Head of caudate nucleus (tissue), 42 donors: ENCODE results near the gene CHRNB2.

ENCODE experiments used
- DNase-seq, 42 donors: peaks; one replicate each; pipeline versions ENCODE4 v3.0.0 to v3.0.0-alpha.2; 2020 to 2021; ENCODE audit warnings: mixed read lengths in 7 of 42
- intact Hi-C: fragments of 100-400 bp; cut with DNase I; formaldehyde crosslinking; loops from one replicate; pipeline ENCODE4 v1.15.0; 2022

The CHRNB2 gene

GRCh38 chr1:154550070-154550469 lies 17.5 kb upstream of the CHRNB2 start:
- DNase-seq, result no peak

GRCh38 chr1:154550657-154551056 lies 16.9 kb upstream of the CHRNB2 start:
- intact Hi-C loops, result no loop called here
- no peak for DNase-seq

More at GRCh38 chr1:154550070-154550469, 17.5 kb upstream of the CHRNB2 start:
- intact Hi-C loops, result no loop called here

- intact Hi-C loops, result no loop called here
- DNase-seq, result no peak
Observed at GRCh38 chr1:154551474-154551873, 16.1 kb upstream of the CHRNB2 start.

DNA sequence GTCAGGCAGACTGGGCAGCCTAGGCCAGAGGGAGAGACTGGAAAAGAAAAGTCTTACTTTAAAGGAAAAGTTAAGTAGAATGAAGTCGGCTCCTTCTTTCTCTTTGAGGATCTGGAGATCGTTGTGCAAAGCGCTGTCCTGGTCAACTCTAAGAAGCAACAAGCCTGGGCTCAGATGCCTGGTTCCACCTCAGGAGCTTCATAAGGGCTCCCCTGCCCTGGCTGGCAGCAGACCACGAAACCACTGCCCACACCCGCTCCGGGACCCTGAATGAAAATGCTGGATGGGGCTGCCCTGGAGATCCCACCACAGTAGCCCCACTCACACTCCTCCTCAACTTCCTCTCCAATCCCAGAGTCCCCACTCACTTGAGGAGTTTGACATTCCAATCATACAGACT lies 15.5 kb upstream of the CHRNB2 start:
- no peak for DNase-seq
- intact Hi-C loops, result no loop called here

DNA sequence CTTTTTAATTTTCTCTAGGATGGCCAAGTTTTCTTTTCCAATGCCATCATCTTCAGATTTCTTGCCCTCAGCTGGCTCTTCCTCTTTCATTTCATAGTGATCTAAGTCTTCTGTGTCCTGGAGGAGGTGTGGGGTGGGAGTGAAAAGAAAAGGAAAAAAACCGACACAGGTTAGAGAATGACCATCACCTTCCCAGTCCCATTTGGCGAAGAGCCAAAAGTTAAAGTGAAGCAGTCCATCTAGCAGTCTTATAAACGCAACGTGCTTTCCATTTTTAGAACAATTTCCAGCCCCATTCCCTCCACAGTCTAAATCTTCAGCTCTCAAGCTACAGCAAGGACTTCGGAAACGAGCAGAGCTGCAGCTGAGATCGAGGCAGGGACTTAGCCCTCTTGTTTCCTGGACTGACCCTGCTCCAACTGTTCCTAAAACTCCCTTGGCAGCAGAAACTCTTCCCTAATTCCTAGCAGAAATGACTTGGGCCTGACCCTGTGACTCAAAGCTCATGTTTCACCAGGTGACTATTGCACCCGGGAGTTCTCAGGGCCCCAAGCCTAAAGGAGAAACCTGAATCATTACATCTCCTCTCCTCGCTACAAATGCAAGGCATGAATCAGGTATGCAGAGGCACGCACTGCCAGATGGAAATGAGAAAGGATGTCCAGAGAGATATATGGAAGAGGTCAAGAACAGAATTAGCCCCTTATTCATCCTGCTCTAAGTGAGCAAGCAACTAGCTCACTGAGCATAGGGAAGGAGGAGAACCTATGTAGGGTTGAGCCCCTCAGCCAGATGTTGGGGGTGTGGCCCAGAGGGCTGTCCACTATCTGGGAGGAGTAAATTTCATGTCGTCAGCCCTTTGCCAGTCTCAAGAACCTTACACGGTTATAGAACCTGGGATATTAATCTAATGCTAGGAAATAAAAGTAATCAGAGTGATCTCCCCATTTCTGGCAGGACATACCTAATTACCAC lies 14.2 kb upstream of the CHRNB2 start:
- no peak for DNase-seq
- intact Hi-C loops, result no loop called here

- intact Hi-C loops, result loop anchor here (5.0 kb wide), 5 partner anchors 51 to 381 kb away; partner anchors contain the start of genes ADAR, KCNN3, PMVK and UBAP2L
- no peak for DNase-seq
Observed at GRCh38 chr1:154556422-154556821, 11.2 kb upstream of the CHRNB2 start.

GRCh38 chr1:154557248-154557938 lies 10.2 kb upstream of the CHRNB2 start:
- intact Hi-C loops, result loop anchor here (5.0 kb wide), 5 partner anchors 50 to 380 kb away; partner anchors contain the start of genes ADAR, KCNN3, PMVK and UBAP2L
- no peak for DNase-seq

- peak in 17 of 42 donors; percentile 18 to 59 (median 36) for DNase-seq
- intact Hi-C loops, result loop anchor here (5.0 kb wide), 5 partner anchors 49 to 379 kb away; partner anchors contain the start of genes ADAR, KCNN3, PMVK and UBAP2L
Observed at GRCh38 chr1:154557939-154558719, 9.4 kb upstream of the CHRNB2 start, which contains the start of gene UBE2Q1. TSS of gene UBE2Q1 (minus strand) at chr1:154558662. CDS start at chr1:154558553, 109 bp downstream.

DNA sequence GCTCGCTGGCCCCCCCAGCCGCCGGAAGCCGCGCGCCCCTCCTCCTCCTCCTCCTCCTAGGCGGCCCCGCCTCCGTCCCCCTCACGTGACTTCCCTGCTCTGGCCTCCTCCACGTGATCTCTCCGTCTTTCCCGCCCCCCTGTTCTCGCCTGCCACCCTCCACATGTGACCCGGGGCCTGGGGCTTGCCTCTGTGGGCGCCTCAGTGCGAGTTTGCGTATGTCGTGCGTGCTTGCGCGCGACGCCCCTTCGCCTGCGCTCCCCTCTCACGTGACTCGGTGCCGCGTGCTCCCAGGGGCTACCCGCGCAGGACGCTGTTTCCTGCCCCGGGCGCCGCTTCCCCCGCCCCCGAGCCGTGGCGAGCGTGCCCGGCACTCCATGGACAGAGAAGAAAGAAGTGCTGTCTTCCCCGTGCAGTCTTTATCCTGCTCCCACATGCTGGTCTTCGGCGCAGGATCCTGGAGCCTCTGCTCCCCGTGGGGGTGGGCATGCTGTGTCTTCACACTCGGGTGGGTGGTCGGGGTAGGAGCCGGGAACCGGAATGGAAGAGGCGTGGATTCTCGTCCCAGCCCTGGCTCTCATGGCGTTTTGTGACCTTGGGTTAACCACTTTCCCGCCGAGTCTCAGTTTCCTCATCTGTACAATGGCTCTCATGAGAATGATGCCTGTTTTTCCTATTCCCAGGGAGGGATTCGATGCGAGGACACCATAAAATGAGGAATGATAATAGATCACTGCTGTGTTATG lies 8.7 kb upstream of the CHRNB2 start:
- DNase-seq, result peak; percentile 98 to 100 (median 99)
- intact Hi-C loops, result loop anchor here (5.0 kb wide), 5 partner anchors 48 to 378 kb away; partner anchors contain the start of genes ADAR, KCNN3, PMVK and UBAP2L

DNA sequence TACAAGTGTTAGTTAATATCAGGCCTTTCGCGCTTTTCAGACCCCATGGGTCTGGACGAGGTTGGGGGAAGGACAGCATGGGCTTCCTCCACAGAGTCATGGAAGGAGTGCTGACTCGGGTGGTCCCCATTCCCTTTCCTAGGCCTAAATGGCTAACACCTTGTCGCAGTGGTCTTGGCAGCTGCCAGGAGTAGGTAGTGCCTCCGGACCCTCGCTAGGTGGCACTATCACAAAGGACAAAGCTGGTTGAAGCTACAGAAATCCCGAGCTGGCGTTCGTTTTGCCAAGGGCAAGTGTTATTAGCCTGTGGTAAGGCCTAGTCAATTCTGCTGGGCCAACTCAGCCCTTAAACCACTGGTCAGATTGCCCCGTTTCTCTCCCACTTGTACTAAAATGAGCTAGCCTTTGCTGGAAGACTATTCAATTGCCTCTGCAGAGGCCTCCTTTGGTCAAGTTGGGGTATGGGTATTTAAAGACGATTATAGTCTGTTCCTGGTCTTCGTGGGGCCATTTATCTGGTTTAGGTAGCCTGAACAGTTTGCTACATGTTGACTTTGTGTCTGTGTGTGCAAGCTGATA lies 8.0 kb upstream of the CHRNB2 start:
- DNase-seq, result peak; percentile 77 to 97 (median 92)

GRCh38 chr1:154565876-154566275 lies 1.7 kb upstream of the CHRNB2 start:
- intact Hi-C loops, result no loop called here

More for the DNA sequence above, 8.0 kb upstream of the CHRNB2 start:
- intact Hi-C loops, result loop anchor here (5.0 kb wide), 5 partner anchors 48 to 378 kb away; partner anchors contain the start of genes ADAR, KCNN3, PMVK and UBAP2L

DNA sequence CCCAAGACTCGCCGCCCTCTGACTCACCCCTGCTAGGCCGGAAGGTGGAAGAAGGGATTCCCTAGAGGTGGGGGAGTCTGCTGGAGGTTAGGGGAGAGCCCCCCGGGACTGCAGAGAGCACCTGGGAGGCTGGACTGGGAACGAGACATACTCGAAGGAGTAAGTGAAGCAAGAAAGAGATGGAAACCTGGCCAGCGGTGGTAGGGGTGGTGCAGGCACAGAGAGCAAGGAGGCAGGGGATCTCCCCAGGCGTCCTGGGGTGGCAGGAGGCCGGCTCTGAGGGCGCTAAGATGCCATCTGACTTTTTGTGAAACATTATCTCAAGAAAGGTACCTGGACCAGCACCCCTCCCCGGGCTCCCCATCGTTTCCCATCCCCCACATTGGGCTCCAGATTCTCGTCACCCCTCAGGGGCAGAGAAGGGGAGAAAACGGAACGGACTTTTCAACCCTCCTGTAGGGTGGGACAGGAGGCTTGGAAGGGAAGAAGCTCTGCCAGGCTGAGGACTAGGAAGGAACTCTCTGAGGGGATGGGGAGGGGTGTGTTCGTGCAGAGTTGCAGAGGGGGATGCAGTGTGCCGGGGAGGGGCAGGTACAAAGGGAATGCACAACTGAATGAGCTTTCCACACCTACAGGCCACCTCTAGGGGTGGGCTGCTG lies 708 bp downstream of the CHRNB2 start:
- no peak for DNase-seq
- intact Hi-C loops, result no loop called here

More at GRCh38 chr1:154565876-154566275, 1.7 kb upstream of the CHRNB2 start:
- no peak for DNase-seq

- intact Hi-C loops, result no loop called here
- DNase-seq, result no peak
Observed at GRCh38 chr1:154571244-154571963, 3.8 kb downstream of the CHRNB2 start.

- intact Hi-C loops, result no loop called here
- no peak for DNase-seq
Observed at GRCh38 chr1:154571964-154572288, 4.3 kb downstream of the CHRNB2 start.

- intact Hi-C loops, result no loop called here
- DNase-seq, result no peak
Observed at GRCh38 chr1:154572468-154573167, 5.0 kb downstream of the CHRNB2 start.

GRCh38 chr1:154573168-154573510 lies 5.6 kb downstream of the CHRNB2 start:
- intact Hi-C loops, result no loop called here
- peak in 20 of 42 donors; percentile 37 to 84 (median 56) for DNase-seq
